ENCODE data around the gene CDH24. TPM values are rescaled to one million over a fixed set of nuclear protein-coding genes. Genes with fewer than 3 reads are reported as not detected.
A peak's percentile ranks its signal among the peaks of the same experiment; 100 is the strongest.

The CDH24 gene
- total and polyA plus RNA-seq, 2 of the 13 experiments (the other 11 are each of a cell fraction or from before 2014, with no cell fraction given) = 0.69 to 0.99 TPM

GRCh38 chr14:23095196-23096108 lies 38.1 kb upstream of the CDH24 start, which contains the start of gene C14orf119 (continued):
- TF ChIP-seq ZNF597 (CRISPR knock-in tag; IDR thresholded peaks at IDR 0.05) (no peak), JUND (CRISPR knock-in tag; IDR thresholded peaks at IDR 0.05) (peak; percentile 46; the same call in 1 of the 2 replicates), ZBED4 (CRISPR knock-in tag; IDR thresholded peaks at IDR 0.05; ENCODE audit: borderline replicate concordance) (peak; percentile 88), ARNTL (CRISPR knock-in tag; IDR thresholded peaks at IDR 0.05) (0 out of 2 replicates have a peak, but pooled peaks have one; percentile 14), PTBP1 (IDR thresholded peaks at IDR 0.05; ENCODE audit: low read depth, low read length, poor library complexity, severe bottlenecking) (peak; percentile 6)
